Measurements from ENCODE around the gene DAAM2. TPM values are rescaled to one million over a fixed set of nuclear protein-coding genes. Genes with fewer than 3 reads are reported as not detected.

DAAM2 gene
- total and polyA plus RNA-seq, 2 of the 8 experiments (the other 6 are each of a cell fraction or from before 2014, with no cell fraction given): 1.5 to 2.9 TPM

DNA sequence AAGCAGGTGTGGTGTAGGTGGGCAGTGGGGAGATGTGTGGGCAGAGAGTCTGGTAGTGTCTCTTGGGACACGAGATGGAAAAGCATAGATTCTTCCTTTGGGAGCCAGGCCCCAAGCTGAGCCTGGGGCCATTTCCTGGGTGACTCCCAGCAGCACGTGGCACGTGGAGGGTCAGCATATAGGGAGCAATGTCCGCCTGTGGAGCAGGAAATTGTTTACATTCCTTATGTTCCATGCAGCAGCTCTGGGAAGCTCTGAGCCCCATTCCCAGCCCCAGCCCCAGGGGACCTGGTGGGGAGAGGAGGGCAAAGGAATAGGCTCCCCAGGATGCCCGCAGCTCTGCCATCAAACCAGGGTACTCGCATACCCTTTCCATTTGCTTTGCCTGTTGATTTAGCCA is 57.6 kb downstream of the DAAM2 start (continued):
- TF ChIP-seq CHD1 (IDR thresholded peaks at IDR 0.05; ENCODE audit: low read depth, low read length) (no peak), TEAD4 (IDR thresholded peaks at IDR 0.05; ENCODE audit: low read depth, low read length) (no peak)
- TF ChIP-seq, protein P1, sequence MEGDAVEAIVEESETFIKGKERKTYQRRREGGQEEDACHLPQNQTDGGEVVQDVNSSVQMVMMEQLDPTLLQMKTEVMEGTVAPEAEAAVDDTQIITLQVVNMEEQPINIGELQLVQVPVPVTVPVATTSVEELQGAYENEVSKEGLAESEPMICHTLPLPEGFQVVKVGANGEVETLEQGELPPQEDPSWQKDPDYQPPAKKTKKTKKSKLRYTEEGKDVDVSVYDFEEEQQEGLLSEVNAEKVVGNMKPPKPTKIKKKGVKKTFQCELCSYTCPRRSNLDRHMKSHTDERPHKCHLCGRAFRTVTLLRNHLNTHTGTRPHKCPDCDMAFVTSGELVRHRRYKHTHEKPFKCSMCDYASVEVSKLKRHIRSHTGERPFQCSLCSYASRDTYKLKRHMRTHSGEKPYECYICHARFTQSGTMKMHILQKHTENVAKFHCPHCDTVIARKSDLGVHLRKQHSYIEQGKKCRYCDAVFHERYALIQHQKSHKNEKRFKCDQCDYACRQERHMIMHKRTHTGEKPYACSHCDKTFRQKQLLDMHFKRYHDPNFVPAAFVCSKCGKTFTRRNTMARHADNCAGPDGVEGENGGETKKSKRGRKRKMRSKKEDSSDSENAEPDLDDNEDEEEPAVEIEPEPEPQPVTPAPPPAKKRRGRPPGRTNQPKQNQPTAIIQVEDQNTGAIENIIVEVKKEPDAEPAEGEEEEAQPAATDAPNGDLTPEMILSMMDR (IDR thresholded peaks at IDR 0.05; ENCODE audit: control extremely low read depth in 1 of 3, insufficient read depth in 1 of 3, low read depth in 1 of 3, low read length in 3 of 3): no peak
